ENCODE measurements around the gene DCAF15. TPM values are rescaled to one million over a fixed set of nuclear protein-coding genes. Genes with fewer than 3 reads are reported as not detected.
A peak's percentile ranks its signal among the peaks of the same experiment; 100 is the strongest.

The DCAF15 gene, protein sequence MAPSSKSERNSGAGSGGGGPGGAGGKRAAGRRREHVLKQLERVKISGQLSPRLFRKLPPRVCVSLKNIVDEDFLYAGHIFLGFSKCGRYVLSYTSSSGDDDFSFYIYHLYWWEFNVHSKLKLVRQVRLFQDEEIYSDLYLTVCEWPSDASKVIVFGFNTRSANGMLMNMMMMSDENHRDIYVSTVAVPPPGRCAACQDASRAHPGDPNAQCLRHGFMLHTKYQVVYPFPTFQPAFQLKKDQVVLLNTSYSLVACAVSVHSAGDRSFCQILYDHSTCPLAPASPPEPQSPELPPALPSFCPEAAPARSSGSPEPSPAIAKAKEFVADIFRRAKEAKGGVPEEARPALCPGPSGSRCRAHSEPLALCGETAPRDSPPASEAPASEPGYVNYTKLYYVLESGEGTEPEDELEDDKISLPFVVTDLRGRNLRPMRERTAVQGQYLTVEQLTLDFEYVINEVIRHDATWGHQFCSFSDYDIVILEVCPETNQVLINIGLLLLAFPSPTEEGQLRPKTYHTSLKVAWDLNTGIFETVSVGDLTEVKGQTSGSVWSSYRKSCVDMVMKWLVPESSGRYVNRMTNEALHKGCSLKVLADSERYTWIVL
- 10 to 100 TPM; 11.2 to 39.6 (median 20.1) TPM for total RNA-seq

DNA sequence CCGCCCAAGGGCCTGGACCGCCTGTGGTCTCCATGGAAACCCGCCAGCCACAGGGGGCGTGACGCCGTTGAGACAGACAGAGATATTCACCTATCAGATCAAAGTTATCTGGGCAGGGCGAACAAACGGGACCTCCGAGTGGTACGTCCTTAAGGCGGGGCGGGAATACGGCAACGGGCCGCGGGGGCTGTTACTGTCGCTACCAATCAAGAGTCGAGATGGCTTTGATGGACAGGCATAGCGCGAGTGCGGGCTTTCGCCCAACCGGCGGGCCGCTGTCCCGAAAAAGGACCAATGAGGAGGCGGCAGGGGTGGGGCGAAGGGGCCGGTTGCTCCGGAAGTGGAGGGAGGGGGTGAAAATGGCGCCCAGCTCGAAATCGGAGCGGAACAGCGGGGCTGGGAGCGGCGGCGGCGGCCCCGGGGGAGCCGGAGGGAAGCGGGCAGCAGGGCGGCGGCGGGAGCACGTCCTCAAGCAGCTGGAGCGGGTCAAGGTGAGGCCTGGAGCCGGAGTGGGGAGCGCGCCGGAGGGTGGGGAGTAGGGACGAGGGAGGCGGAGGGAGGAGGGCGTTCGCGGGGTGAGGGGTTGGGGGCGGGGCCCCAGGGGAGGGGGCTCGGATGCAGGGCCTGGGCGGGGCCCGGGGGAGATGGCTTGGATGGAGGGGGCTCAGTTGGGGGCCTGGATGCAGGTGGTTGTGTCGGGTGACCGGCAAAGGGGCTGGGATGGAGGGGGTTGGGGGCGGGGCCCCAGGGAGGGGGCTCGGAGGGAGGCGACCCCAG lies at the start of gene DCAF15:
Gene DCAF15, plus strand, starts transcription at position 356 of the 777 bp plus-strand sequence. Its CDS starts 4 bp downstream, at position 360.
- Histone ChIP-seq H3K4me1 (peaks cover 0 to 3% of the 10 kb centered on the region in 2 donors), H3K9me3 (no peaks in the 10 kb centered on the region), H3K27ac (peak within 1 kb of the TSS; percentile 47 to 81), H3K36me3 (no peaks in the 10 kb centered on the region), H3K4me3 (peak within 1 kb of the TSS; percentile 69 to 72), H3K27me3 (no peaks in the 10 kb centered on the region)
- TF ChIP-seq POLR2A (IDR thresholded peaks at IDR 0.05), result peak; percentile 14 to 48
- TF ChIP-seq, protein P1, sequence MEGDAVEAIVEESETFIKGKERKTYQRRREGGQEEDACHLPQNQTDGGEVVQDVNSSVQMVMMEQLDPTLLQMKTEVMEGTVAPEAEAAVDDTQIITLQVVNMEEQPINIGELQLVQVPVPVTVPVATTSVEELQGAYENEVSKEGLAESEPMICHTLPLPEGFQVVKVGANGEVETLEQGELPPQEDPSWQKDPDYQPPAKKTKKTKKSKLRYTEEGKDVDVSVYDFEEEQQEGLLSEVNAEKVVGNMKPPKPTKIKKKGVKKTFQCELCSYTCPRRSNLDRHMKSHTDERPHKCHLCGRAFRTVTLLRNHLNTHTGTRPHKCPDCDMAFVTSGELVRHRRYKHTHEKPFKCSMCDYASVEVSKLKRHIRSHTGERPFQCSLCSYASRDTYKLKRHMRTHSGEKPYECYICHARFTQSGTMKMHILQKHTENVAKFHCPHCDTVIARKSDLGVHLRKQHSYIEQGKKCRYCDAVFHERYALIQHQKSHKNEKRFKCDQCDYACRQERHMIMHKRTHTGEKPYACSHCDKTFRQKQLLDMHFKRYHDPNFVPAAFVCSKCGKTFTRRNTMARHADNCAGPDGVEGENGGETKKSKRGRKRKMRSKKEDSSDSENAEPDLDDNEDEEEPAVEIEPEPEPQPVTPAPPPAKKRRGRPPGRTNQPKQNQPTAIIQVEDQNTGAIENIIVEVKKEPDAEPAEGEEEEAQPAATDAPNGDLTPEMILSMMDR (IDR thresholded peaks at IDR 0.05), result peak in 1 of 4 experiments; percentile 12
- intact Hi-C loops (cut with DNase I; ENCODE audit: low total_unique reads), result no loop called here
- DNase-seq, result peak; percentile 99

DNA sequence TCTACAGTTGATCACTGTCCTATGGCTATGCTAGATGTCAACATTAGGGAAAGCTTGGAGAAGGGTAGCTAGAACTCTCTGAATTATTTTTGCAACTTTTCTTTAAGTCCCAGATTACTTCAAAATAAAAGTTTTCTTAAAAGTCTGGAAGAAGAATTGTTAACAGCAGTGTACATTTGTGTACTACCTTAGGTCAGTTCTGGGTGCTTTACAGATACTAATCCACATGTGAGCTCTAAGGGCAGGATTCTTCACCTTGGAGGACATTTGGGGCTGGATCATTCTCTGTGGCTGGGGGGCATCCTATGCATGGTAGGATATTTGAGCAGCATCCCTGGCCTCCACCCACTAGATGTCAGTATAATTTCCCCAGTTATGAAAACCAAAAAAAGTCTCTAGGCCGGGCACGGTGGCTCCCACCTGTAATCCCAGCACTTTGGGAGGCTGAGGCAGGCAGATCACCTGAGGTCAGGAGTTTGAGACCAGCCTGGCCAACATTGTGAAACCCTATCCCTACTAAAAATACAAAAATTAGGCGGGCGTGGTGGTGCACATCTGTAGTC lies 49.2 kb upstream of the DCAF15 start:
- H3K27me3 ChIP-seq, result no peaks in the 10 kb centered on the region
- no peak overlapping the region for H3K27ac ChIP-seq
- intact Hi-C loops (cut with DNase I; ENCODE audit: low total_unique reads), result no loop called here
- H3K36me3 ChIP-seq, result no peaks in the 10 kb centered on the region
- H3K4me1 ChIP-seq, result peaks cover 4 to 7% of the 10 kb centered on the region in 2 donors
- no peak for DNase-seq
- TF ChIP-seq, protein P1 (IDR thresholded peaks at IDR 0.05), result no peak
- no peak for TF ChIP-seq POLR2A (IDR thresholded peaks at IDR 0.05)
- no peak overlapping the region for H3K4me3 ChIP-seq
- H3K9me3 ChIP-seq, result no peaks in the 10 kb centered on the region

DNA sequence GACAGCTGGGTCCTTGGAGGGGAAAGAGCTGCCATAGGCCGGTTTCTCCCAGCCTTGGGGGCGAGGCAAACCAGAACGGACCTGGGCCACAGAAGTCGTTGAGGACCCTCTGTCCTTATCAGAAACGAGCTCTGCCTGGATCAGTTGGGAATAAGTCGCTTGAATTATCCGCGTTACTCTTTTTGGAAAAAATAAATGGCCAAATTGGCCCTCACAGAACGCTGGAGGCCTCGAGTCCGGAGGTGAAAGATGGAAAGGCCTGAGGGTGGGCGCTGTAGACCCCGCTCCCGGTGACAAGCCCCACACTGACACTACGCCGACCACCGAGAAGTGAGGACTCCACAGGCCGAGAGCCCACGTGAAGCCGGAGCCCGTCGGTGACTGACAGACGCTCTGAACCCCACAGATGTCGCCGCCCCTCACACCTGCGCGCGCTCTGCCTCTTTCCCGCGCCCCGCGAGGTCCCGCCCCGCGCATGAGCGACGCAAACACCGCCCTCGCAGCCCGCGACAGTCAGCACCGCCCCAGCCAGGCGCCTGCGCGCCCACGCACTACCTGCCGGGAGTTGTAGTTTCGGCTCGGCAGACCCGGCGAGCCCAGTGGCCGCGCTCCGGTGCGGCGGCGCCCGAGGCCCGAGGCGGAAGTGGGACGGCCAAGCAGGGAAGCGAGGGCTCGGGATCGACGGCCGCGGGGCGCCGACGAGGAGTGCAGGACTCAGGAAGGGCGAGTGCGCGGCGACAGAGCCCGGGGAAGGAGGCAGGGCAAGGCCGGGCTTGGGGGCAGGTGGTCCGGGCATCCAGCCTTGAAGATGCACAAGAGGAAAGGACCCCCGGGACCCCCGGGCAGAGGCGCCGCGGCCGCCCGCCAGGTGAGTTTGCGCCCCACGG lies 46.4 kb upstream of the DCAF15 start, which contains the start of the genes BRME1 and CC2D1A:
Gene BRME1, minus strand, starts transcription at position 484 of the 887 bp plus-strand sequence. CDS start 1,225 bp downstream, outside the sequence.
Gene CC2D1A, plus strand, starts transcription at position 568 of the 887 bp plus-strand sequence. Its CDS starts 241 bp downstream, at position 809.
- Histone ChIP-seq H3K4me3 (peak within 1 kb of the TSS; percentile 63 to 85), H3K4me1 (peaks cover 4 to 7% of the 10 kb centered on the region in 2 donors), H3K36me3 (no peaks in the 10 kb centered on the region), H3K27me3 (no peaks in the 10 kb centered on the region), H3K27ac (peak within 1 kb of the TSS; percentile 69 to 70), H3K9me3 (no peaks in the 10 kb centered on the region)
- peak; percentile 87 to 92 for DNase-seq
- intact Hi-C loops (cut with DNase I; ENCODE audit: low total_unique reads), result no loop called here
- TF ChIP-seq, protein P1 (IDR thresholded peaks at IDR 0.05), result peak in 1 of 4 experiments; percentile 21
- peak in 1 of 2 donors; percentile 62 for TF ChIP-seq POLR2A (IDR thresholded peaks at IDR 0.05)

DNA sequence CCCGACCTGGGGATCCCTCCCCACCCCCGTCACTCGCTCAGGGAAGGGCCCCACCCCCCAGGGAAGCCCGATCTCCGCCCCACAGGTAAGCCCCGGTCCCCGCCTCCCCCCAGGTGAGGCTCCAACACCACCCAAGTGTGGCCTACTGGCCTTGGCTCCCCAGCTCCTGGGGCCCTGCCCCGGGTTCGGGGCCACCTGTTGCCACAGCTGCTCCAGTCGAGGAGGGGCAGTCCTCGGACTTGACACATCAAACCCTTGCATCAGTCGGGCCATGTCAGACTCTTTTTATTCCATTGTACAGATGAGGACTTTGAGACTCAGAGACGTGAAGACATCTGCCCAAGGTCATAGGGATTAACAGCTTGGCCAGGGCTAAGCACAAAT lies 45.8 kb upstream of the DCAF15 start:
- Histone ChIP-seq H3K27me3 (no peaks in the 10 kb centered on the region), H3K27ac (peak overlapping the region; percentile 69 to 70), H3K9me3 (no peaks in the 10 kb centered on the region), H3K36me3 (no peaks in the 10 kb centered on the region), H3K4me1 (peaks cover 4 to 7% of the 10 kb centered on the region in 2 donors), H3K4me3 (peak overlapping the region; percentile 63 to 85)
- no peak for DNase-seq
- intact Hi-C loops (cut with DNase I; ENCODE audit: low total_unique reads), result no loop called here
- no peak for TF ChIP-seq POLR2A (IDR thresholded peaks at IDR 0.05)
- TF ChIP-seq, protein P1 (IDR thresholded peaks at IDR 0.05), result no peak

Measured in uterus (tissue), 4 donors.